DND-41 (cell line): ENCODE results near the gene TXNDC11.

Experiments used
- EZH2 ChIP-seq: IDR thresholded peaks from 3 replicates; pipeline ENCODE4 v1.6.1; 2012; ENCODE audit warnings: borderline replicate concordance, low read depth, mild to moderate bottlenecking, moderate library complexity, low read length, inconsistent platforms; ENCODE audit not compliant: severe bottlenecking
- TF ChIP-seq, protein P1 (sequence below): IDR thresholded peaks from 2 replicates; pipeline ENCODE4 v1.5.1; 2012; ENCODE audit warnings: borderline replicate concordance, low read length, moderate library complexity, mild to moderate bottlenecking; ENCODE audit not compliant: poor library complexity, severe bottlenecking; ENCODE audit errors: extremely low read depth

GRCh38 chr16:11667221-11667823 lies 75.3 kb downstream of the TXNDC11 start:
- TF ChIP-seq, protein P1, sequence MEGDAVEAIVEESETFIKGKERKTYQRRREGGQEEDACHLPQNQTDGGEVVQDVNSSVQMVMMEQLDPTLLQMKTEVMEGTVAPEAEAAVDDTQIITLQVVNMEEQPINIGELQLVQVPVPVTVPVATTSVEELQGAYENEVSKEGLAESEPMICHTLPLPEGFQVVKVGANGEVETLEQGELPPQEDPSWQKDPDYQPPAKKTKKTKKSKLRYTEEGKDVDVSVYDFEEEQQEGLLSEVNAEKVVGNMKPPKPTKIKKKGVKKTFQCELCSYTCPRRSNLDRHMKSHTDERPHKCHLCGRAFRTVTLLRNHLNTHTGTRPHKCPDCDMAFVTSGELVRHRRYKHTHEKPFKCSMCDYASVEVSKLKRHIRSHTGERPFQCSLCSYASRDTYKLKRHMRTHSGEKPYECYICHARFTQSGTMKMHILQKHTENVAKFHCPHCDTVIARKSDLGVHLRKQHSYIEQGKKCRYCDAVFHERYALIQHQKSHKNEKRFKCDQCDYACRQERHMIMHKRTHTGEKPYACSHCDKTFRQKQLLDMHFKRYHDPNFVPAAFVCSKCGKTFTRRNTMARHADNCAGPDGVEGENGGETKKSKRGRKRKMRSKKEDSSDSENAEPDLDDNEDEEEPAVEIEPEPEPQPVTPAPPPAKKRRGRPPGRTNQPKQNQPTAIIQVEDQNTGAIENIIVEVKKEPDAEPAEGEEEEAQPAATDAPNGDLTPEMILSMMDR, result no peak
- no peak for TF ChIP-seq EZH2
